ENCODE results near the gene PAM16.

Gene PAM16

DNA sequence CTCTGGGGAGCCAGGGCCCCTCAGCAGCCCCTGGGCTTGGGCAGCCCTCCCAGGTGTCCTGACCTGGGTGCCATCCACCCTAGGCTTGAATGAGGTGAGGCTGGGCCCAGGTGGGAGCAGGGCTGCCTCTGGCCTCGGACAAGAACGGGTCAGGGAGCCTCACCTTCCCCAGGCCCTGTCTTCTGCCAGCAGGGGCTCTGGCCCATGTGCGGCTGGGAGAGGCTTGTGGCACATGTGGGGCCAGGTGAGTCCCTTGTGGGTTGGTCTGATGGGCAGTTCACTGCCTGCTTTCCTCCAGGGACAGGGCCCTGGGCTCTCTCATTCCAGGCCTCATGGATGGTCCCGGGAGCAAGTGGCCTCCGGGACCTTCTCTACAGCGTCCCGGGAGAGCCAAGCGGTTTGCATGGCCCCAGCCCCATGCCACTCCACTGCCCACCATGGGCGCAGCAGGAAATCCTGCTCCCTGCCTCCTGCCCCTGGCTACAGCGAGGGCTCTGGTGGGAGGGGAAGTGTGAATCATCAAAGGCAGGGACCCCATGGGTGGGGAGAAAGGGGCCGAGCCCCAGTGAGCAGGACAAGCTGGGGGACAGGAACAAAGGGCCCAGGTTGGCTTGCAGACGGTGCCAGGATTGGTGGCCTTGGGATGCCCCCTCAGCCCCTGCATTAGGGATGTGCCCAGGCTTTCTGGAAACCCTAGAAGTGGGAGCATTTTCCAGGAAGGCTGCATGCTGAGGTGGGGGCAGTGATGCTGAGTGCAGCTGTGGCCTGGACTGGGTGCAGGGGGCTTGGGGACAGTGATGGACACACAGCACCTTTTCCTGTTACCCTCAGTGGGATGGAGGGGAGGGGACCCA, 32.7 kb upstream of the PAM16 start:
- DNase-seq (ENCODE audit: low read depth in 2 of 2) = no peak

DNA sequence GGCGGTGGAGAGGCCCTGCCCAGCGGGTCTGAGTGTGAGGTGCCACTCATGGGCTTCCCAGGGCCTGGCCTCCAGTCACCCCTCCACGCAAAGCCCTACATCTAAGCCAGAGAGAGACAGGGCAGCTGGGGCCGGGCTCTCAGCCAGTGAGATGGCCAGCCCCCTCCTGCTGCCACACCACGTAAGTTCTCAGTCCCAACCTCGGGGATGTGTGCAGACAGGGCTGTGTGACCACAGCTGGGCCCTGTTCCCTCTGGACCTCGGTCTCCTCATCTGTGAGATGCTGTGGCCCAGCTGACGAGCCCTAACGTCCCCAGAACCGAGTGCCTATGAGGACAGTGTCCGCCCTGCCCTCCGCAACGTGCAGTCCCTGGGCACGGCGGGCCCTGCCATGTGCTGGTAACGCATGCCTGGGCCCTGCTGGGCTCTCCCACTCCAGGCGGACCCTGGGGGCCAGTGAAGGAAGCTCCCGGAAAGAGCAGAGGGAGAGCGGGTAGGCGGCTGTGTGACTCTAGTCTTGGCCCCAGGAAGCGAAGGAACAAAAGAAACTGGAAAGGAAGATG, 31.8 kb upstream of the PAM16 start:
- DNase-seq (ENCODE audit: low read depth in 2 of 2) = no peak

DNA sequence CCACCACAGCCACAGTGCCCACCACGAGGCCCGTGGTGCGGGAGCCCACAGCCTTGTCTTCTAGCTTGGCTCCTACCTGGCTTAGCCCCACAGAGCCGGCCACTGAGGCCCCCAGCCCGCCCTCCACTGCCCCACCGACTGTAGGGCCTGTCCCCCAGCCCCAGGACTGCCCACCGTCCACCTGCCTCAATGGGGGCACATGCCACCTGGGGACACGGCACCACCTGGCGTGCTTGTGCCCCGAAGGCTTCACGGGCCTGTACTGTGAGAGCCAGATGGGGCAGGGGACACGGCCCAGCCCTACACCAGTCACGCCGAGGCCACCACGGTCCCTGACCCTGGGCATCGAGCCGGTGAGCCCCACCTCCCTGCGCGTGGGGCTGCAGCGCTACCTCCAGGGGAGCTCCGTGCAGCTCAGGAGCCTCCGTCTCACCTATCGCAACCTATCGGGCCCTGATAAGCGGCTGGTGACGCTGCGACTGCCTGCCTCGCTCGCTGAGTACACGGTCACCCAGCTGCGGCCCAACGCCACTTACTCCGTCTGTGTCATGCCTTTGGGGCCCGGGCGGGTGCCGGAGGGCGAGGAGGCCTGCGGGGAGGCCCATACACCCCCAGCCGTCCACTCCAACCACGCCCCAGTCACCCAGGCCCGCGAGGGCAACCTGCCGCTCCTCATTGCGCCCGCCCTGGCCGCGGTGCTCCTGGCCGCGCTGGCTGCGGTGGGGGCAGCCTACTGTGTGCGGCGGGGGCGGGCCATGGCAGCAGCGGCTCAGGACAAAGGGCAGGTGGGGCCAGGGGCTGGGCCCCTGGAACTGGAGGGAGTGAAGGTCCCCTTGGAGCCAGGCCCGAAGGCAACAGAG, 31.0 kb upstream of the PAM16 start:
- DNase-seq (ENCODE audit: low read depth in 2 of 2) = no peak

DNA sequence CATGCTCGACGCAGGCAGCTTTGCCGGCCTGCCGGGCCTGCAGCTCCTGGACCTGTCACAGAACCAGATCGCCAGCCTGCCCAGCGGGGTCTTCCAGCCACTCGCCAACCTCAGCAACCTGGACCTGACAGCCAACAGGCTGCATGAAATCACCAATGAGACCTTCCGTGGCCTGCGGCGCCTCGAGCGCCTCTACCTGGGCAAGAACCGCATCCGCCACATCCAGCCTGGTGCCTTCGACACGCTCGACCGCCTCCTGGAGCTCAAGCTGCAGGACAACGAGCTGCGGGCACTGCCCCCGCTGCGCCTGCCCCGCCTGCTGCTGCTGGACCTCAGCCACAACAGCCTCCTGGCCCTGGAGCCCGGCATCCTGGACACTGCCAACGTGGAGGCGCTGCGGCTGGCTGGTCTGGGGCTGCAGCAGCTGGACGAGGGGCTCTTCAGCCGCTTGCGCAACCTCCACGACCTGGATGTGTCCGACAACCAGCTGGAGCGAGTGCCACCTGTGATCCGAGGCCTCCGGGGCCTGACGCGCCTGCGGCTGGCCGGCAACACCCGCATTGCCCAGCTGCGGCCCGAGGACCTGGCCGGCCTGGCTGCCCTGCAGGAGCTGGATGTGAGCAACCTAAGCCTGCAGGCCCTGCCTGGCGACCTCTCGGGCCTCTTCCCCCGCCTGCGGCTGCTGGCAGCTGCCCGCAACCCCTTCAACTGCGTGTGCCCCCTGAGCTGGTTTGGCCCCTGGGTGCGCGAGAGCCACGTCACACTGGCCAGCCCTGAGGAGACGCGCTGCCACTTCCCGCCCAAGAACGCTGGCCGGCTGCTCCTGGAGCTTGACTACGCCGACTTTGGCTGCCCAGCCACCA, 30.2 kb upstream of the PAM16 start:
- no peak for DNase-seq (ENCODE audit: low read depth in 2 of 2)

DNA sequence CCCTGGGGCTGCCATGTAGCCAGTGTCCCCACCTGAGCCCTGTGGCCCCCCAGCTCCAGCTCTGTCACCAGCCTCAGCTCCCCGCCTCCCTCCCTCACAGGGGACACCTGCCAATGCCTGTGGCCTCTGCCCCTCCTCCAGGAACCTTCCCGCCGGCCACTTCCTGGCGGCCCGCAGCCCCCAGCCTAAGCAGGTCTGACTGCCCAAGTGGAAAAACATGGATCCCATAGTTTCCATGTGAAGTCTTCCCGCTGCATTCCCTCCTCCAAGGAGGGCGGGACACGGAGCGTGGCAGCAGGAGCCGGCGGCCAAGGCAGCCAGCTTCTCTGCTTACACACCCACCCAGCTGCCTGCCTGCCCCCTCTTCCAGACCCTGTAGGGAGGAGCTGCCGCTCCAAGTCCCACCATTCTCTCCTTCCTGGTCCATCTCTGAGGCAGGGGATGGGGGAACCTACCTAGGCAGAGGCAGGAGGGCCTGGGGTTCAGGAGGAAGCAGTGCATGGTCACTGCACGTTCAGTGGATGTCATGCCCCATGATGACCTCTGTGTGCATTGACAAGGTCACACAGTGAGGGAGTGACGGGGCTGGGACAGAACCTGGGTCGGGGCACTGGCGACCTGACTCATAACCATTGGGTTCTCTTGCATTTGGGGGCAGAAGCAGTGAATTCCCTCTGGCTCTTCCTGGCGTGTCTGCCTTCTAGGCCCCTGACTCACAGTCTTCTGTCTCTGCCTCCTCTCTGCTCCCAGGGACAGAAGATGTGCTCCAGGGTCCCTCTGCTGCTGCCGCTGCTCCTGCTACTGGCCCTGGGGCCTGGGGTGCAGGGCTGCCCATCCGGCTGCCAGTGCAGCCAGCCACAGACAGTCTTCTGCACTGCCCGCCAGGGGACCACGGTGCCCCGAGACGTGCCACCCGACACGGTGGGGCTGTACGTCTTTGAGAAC, 29.3 kb upstream of the PAM16 start:
- DNase-seq (ENCODE audit: low read depth in 2 of 2) = no peak

DNA sequence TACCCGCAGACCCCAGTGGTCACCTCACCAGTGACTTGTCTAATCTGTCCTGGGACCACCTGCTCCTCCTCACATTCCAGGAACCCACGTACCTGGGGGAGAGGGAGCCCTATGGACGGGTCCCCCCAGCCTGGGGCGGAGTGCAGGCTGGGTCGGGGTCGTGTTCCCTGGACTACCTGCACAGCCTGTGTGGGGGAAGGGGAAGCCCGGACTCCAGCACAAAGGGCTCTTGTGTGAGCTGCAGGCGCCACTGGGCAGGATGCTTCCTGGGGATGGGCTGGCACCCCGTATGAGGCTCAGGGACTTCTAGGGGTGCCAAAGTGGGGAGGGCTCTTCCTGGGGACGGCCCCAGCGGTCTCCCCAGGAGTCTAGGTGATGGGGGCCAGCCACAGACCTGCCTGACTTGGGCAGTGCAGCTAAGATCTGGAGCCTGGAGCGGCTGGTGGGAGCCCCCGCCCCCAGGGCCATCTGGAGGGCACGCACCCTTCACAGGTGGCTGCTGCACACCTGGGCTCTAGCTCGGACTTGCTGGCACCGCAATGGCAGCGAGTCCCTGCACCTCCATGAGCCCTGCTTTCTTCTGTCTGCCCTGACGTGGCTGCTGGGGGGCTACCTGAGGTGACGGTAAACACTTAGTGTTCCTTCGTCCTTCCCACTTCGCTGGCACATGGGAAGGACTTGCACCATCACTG, 28.0 kb upstream of the PAM16 start:
- DNase-seq (ENCODE audit: low read depth in 2 of 2) = no peak

DNA sequence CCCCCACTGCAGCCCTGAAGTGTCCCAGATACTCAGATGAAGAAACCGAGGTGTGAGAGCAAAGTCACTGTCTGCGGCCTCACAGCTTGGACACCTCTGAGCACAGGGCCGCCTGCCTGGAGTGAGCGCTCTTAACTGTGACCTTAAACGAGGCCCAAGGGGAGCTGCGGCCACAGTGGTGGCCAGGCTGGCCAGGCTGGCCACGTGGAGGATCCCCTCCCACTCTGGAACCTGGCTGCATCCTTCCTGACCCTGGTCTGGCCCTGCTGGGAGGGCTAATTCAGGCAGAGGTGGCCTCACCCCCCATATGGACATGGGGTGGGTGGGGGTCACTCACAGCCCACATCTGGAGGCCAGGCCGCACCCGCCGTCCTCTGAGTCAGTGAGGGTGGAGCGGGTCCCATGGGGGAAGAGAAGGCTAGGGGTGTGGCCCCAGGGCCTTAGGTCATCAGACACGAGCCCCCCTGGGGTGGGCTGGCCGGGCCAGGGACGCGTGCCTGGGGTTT, 27.1 kb upstream of the PAM16 start:
- no peak for DNase-seq (ENCODE audit: low read depth in 2 of 2)

DNA sequence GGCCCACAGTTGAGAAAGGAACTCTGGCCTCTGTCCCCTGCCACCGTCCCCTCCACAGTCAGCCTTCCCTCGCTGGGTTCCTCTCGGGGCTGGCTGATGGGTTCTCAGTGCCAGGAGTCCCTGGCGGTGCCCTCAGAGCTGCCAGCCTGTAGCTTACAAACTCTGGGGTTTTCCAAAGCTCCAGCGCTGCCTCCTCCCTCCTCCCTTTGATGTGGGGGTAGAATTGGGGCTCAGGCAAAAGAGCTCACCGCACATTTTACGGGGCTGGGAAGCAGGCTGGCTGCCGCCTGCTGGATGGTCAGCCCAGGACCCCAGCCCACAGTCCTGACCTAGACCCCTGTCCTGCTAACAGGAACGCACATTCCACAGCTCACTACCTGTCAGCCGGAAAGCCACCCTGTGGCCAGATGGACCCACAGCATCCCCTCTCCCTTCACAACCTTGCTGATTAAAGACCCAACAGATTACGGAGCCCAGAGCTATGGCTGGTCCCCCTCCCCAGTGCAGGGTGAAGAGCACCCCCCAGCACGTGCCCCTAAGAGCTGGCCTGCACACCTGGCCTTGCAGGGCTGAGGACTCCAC, 26.5 kb upstream of the PAM16 start:
- DNase-seq (ENCODE audit: low read depth in 2 of 2) = no peak

DNA sequence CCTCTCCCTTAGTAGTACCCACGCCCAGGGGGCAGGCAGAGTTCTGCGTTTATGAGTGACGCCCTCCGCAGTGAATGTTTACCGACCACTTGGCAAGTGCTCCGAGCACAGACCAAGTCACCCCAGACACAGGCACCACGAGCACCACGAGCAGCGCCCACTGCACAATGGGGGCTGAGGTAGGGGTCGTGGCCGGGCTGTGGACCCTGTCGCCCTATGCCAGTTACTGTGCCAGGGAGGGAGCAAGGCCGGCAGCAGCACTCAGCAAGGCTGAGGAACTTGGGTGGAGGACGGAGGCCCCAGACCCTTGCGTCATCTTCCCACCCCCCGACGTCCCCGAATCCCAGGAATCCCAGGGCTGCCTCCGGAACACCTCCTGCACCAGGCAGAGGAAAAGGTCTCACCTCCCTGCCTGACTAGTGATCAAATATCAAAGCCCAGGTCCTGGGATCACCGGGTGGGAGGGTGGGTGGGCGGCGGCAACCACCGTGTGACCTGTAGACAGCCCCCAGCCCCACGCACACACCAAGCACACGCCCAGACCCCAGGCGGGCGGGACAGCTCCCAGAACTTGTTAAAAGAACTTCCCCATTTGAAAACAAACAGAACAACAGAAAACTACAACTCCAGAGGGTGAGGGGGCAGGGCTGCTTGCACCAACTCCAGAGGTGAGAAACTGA, 25.9 kb upstream of the PAM16 start:
- DNase-seq (ENCODE audit: low read depth in 2 of 2) = no peak

DNA sequence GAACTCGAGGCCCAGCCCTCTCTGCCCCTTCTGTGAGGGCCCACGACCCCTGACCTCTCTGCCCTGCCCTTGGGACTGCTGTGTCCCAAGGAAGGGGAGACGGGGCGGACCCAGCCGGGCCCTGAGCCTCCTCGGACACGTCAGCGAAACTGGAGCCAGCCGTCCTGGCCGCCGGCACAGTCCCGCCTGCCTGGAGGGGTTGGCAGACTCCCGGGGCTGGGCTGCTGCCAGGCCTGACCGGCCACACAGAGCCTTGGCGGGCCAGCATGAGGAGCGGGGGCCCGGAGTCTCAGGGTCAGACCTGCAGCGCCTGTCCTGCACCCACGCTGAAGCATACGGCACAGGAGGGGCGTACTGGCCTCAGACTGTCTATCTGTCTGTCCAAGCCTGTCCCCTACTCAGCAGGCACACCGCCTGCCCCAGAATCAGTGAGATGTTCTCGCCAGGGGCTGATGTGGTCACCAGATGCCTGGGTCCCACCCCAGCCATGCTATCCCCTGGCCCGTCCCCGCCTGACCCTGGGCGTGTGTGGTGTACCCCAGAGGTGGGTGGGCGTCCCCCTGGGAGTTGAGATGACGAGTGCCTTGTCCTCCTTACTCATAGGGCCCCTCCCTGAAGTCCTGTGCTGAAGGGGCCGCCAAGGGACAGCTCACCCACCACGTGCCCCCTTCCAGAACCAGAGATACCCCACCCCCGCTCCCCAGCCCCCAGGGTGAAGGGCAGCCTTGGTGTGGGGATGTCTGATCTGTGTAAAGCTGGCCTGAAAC, 25.2 kb upstream of the PAM16 start:
- DNase-seq (ENCODE audit: low read depth in 2 of 2) = no peak

DNA sequence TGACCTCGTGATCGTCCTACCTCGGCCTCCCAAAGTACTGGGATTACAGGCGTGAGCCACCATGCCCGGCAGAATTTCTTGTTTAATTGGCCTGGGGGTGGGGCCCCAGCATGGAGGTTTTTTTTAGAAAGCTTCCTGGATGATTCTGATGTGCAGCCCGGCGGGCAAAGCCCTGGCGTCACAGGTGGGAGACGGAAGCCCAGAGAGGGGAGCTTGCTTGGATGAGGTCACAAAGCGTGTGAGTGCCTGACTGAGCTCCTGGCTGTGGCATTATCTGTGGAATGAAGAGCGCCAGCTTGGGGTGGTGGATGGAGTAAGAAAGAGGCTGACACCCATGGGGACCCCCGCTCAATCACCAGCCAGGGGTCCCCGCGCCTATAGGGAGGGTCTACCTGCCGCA, 24.6 kb upstream of the PAM16 start:
- no peak for DNase-seq (ENCODE audit: low read depth in 2 of 2)

DNA sequence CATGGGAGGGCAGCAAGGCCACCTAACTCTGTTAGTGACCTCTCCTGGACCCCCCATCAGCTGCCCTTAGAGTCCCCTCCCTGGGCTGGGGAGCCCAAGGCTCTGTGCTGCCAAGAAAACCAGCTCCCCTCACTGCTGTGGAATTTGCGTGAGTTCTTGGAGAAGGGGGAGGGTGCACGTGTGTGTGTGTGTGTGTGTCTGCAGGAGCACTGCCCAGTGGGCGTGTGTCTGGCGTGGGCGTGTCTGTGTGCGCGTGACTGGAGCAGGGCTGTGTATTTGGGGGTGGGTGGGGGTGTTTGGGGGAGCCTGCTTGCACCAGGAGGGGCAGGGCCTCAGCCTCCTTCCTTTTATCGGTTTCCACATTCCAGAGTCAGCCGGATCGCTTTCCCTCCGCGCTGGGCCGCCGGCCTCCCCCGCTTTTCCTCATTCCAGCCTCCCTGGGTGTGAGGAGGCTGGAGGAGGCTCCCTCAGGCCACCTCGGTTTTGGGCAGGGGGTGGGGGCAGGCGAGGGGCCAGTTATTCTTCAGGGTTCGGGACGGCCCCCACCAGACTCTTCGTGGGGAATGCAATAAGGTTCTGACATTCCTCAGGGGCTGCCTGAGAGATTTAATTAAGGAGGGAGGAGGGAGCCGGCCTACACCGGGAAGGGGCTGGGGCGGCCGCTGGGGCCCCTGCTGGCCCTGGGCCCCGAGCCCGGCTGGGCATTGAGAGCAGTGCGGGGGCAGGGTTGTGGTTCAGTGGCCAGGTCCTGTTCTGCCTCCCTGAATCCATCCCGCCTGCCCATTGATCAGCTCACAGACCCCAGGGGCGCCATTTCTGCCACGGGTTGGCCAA, 23.0 kb upstream of the PAM16 start:
- DNase-seq (ENCODE audit: low read depth in 2 of 2) = no peak

DNA sequence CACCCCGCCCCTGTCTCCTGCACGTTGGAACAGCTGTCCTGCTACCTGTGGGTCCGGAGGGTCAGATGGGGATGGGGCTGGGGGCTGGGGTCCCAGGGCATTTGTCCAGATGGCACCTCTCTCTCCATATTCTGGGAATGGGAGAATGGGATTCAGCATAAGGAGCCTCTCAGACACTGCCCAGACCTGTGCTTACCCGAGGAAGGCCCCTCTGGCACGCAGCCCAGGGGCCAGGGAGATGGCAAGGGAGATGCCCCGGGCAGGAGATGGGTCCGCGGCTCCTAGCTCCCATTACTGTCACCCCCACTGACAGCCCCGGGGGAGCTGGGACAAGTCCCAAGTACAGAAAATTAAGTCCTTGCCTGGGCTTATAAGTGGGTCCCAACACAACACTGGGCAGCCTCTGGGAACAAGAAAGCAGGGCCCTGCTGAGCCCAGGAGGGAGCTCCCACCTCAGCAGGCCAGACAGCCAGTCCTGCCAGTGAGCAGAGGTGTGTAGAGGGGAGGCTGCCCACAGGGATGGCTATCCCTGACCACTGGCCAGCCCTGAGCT, 22.3 kb upstream of the PAM16 start:
- DNase-seq (ENCODE audit: low read depth in 2 of 2) = no peak

DNA sequence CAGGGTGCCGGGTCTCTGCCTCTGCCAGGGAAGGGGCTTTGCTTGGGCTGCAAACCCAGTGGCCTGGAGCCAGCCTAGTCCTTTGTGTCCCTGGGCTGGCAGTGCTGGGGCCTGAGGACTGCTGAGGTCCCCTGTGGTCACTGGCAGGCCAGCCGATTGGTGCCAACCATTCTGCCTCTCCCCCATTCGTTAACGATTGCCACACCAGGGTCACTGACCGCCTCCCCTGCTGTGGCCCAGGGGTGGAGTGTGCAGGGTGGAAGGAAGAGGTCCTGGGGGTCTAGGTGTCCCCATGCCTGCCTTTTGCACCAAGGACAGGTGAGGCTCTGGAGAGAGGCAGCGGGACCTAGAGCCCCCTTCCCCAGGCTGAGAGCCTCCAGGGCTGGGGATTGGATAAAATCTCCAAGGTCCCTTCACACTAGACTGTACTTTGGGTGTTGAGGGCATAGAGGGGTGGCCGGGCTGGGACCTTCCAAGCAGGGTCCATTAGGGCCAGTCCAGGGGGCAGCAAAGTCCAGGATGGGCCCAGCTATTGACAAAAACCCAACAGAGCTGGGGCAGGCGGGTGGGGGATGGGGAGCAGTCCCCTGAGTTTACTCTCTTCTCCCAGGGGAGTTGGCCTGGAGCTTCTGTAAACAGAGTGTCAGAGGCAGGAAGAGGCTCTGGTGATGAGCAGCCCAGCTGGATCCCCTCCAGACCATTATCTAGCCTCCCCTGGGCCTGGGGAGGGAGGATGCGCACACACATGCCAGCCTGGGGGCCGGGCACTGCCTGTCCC, 21.6 kb upstream of the PAM16 start:
- no peak for DNase-seq (ENCODE audit: low read depth in 2 of 2)

DNA sequence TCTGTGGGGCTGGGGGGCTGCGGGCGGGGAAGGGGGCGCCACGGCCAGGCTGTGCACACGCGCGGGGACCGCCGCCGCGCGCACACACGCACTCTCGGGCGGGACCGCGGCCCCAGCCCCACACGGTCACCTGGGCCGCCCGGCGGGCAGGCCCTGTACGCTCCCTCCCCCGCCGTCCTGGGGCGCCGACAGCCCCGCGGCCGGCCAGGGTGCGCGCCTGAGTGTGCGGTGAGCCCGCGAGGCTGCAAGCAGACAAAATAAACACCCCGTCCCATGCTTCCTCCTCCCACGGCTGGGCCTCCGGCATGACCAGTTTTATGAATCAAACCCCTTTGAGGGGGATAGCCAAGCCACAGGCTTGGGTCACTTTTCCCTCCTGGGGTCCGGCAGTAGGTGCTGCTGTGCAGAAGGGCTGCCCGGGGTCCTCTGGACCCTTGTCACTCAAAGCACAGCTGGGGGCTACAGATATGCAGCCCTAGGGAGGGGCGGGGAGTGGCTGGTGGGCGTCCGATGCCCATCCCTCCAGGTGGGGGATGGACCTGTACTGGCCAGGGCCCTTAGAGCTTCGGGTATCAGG, 21.0 kb upstream of the PAM16 start:
- DNase-seq (ENCODE audit: low read depth in 2 of 2) = no peak

All from stimulated activated CD8-positive, alpha-beta memory T cell treated with anti-CD3 and anti-CD28 coated beads, Interleukin-2, amount 100 ng/mL, for 1 hour (primary cell).